ENCODE measurements around the gene FBL. TPM values are rescaled to one million over a fixed set of nuclear protein-coding genes. Genes with fewer than 3 reads are reported as not detected.

The FBL gene
- polyA plus RNA-seq, 1 experiment, result 256 TPM

Small RNA genes lying within 50 kb of the gene (small RNA-seq; reads per million reads assigned to genes)
- gene MIR6719 (ENCODE audit: insufficient read length, low read depth), result not detected

Other genes with a start within 250 kb of the FBL start
- gene LGALS13, start 243.9 kb downstream of the FBL start, polyA plus RNA-seq (2011; rRNA removed), result not detected in 2 replicates
- not detected in 2 replicates for gene LGALS16, start 190.5 kb downstream of the FBL start, polyA plus RNA-seq (2011; rRNA removed)
- gene LGALS14, start 141.9 kb downstream of the FBL start, polyA plus RNA-seq (2011; rRNA removed), result not detected in 2 replicates
- gene CLC, start 108.3 kb downstream of the FBL start, polyA plus RNA-seq (2011; rRNA removed), result not detected in 2 replicates
- gene LEUTX, start 67.5 kb downstream of the FBL start, polyA plus RNA-seq (2011; rRNA removed), result not detected in 2 replicates
- gene DYRK1B, start 12.2 kb downstream of the FBL start, polyA plus RNA-seq (2011; rRNA removed), result 7.2 and 9.2 TPM in 2 replicates
- 0.04 and 0.09 TPM in 2 replicates for gene FCGBP, start 88.3 kb upstream of the FBL start, polyA plus RNA-seq (2011; rRNA removed)
- gene PSMC4, start 124.8 kb upstream of the FBL start, polyA plus RNA-seq (2011; rRNA removed), result 68.6 and 90.2 TPM in 2 replicates
- 1.7 and 2.4 TPM in 2 replicates for gene ZNF546, start 150.7 kb upstream of the FBL start, polyA plus RNA-seq (2011; rRNA removed)
- gene ZNF780B, start 209.9 kb upstream of the FBL start, polyA plus RNA-seq (2011; rRNA removed), result 7.2 and 8.3 TPM in 2 replicates
- 11.8 and 14.5 TPM in 2 replicates for gene ZNF780A, start 244.6 kb upstream of the FBL start, polyA plus RNA-seq (2011; rRNA removed)